Measurements from ENCODE around the gene TCF12.

TCF12 gene

DNA sequence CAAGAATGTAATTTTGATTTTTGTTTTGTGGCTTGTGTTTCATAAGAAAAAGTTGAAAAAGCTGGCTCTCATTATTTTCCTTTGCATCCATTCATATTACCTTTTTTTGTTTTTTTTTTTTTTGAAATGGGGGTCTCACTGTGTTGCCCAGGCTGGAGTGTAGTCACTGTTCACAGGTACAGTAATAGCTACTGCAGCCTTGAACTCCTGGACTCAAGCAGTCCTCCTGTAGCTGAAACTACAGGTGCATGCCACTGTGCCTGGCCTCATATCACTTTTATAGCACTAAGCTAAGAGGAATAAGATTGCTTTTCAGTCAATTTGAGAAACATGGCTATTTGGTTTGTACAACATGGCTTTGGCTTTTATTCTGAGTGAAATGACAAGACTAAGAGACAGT is 49.8 kb downstream of the TCF12 start:
- H3K27me3 ChIP-seq (ENCODE audit: control insufficient read depth, insufficient read depth, low read length), result no peaks in the 10 kb centered on the region
- H3K4me3 ChIP-seq (ENCODE audit: low read length), result no peak overlapping the region
- no peaks in the 10 kb centered on the region for H3K9me3 ChIP-seq (ENCODE audit: control insufficient read depth, low read depth, low read length)
- H3K9ac ChIP-seq (ENCODE audit: low read length), result no peak overlapping the region
- no peak overlapping the region for H3K27ac ChIP-seq (ENCODE audit: low read length)
- peaks cover 15% of the 10 kb centered on the region for H3K4me1 ChIP-seq (ENCODE audit: control insufficient read depth, low read depth, low read length)
- H3K36me3 ChIP-seq (ENCODE audit: control insufficient read depth, low read depth, low read length), result no peaks in the 10 kb centered on the region

DNA sequence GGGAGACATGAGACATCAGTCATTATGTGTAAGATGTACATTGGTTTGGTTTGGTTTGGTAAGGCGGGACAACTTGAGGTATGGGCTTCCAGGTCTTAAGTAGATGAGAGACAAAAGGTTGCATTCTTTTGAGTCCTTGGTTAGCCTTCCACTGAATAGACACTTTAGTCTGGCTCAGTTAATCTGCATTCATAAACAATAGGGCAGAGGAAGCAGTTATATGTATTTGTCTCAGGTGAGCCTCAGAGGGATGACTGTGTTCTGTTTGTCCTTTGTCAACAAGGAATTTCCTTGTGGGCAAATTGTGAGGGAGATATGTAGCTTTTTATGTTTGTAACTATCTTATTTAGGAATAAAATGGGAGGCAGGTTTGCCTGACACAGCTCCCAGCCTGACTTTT is 50.4 kb downstream of the TCF12 start:
- Histone ChIP-seq H3K27ac (ENCODE audit: low read length) (no peak overlapping the region), H3K36me3 (ENCODE audit: control insufficient read depth, low read depth, low read length) (no peaks in the 10 kb centered on the region), H3K27me3 (ENCODE audit: control insufficient read depth, insufficient read depth, low read length) (no peaks in the 10 kb centered on the region), H3K4me3 (ENCODE audit: low read length) (no peak overlapping the region), H3K4me1 (ENCODE audit: control insufficient read depth, low read depth, low read length) (peaks cover 11% of the 10 kb centered on the region), H3K9me3 (ENCODE audit: control insufficient read depth, low read depth, low read length) (no peaks in the 10 kb centered on the region), H3K9ac (ENCODE audit: low read length) (no peak overlapping the region)

DNA sequence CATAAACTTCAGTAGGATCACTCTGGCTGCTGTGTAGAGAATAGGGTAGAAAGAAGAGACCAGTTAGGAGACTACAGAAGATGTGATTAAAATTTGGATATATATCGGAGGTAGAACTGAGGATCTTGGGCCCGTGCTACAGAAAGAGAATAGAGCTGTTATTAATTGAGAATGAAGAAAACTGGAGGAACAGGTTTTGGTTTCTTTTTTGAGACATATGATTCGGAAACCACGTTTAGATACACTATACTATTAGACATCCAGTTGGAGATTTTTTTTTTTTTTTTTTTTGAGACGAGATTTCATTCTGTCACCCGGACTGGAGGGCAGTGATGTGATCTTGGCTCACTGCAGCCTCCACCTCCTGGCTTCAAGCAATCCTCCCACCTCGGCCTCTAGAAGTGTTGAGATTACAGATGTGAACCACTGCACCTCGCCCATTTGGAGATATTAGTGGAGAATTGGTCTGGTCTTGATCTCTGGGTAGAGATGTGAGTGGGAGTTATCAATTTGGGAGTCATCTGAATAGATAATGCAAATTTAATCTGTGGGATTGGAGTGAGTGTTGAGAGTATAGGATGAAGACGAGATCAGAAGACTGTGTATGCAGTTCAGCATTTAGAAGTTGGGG is 50.9 kb downstream of the TCF12 start:
- H3K27ac ChIP-seq (ENCODE audit: low read length), result no peak overlapping the region
- H3K36me3 ChIP-seq (ENCODE audit: control insufficient read depth, low read depth, low read length), result no peaks in the 10 kb centered on the region
- H3K4me1 ChIP-seq (ENCODE audit: control insufficient read depth, low read depth, low read length), result peaks cover 8% of the 10 kb centered on the region

DNA sequence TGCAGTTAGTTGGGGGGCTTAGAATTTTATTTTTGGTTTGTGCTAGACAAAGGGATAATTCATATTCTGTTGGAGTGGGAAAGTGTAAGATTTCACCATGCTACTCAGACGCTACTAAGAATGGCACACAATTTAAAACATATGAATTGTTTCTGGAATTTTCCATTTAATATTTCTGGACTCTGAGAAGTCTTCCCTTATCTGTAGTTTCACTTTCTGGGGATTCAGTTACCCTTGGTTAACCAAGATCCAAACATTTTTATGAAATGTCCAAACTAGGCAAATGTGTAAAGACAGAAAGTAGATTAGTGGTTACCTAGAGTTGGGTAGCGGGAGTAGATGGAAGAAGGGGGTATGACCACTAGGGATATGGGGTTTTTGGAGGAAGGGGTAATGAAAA is 53.1 kb downstream of the TCF12 start:
- peaks cover 8% of the 10 kb centered on the region for H3K4me1 ChIP-seq (ENCODE audit: control insufficient read depth, low read depth, low read length)
- no peak overlapping the region for H3K27ac ChIP-seq (ENCODE audit: low read length)
- no peaks in the 10 kb centered on the region for H3K9me3 ChIP-seq (ENCODE audit: control insufficient read depth, low read depth, low read length)
- no peak overlapping the region for H3K9ac ChIP-seq (ENCODE audit: low read length)
- no peaks in the 10 kb centered on the region for H3K27me3 ChIP-seq (ENCODE audit: control insufficient read depth, insufficient read depth, low read length)
- H3K36me3 ChIP-seq (ENCODE audit: control insufficient read depth, low read depth, low read length), result no peaks in the 10 kb centered on the region
- H3K4me3 ChIP-seq (ENCODE audit: low read length), result no peak overlapping the region

More for the DNA sequence above, 50.9 kb downstream of the TCF12 start:
- Histone ChIP-seq H3K9me3 (ENCODE audit: control insufficient read depth, low read depth, low read length) (no peaks in the 10 kb centered on the region), H3K9ac (ENCODE audit: low read length) (no peak overlapping the region), H3K27me3 (ENCODE audit: control insufficient read depth, insufficient read depth, low read length) (no peaks in the 10 kb centered on the region), H3K4me3 (ENCODE audit: low read length) (no peak overlapping the region)

DNA sequence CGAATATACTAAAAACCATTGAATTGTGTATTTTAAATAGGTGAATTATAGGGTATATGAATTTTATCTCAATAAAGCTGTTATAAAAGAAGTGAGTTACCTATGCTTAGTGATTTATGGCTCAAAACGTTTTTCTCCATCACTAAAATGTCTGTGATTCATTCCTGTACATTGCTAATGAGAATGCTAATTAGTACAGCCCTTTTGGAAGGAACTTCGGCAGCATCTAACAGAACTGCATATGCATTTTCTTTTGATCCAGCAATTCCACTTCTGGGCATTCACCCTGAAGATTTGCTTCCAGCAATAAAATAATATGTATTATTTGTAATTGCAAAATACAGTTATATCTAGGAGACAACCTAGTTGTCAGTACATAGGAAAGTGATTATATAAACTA is 53.6 kb downstream of the TCF12 start:
- H3K27me3 ChIP-seq (ENCODE audit: control insufficient read depth, insufficient read depth, low read length), result no peaks in the 10 kb centered on the region
- H3K4me3 ChIP-seq (ENCODE audit: low read length), result no peak overlapping the region
- no peak overlapping the region for H3K9ac ChIP-seq (ENCODE audit: low read length)
- H3K36me3 ChIP-seq (ENCODE audit: control insufficient read depth, low read depth, low read length), result no peaks in the 10 kb centered on the region
- peaks cover 8% of the 10 kb centered on the region for H3K4me1 ChIP-seq (ENCODE audit: control insufficient read depth, low read depth, low read length)
- no peaks in the 10 kb centered on the region for H3K9me3 ChIP-seq (ENCODE audit: control insufficient read depth, low read depth, low read length)
- H3K27ac ChIP-seq (ENCODE audit: low read length), result no peak overlapping the region

DNA sequence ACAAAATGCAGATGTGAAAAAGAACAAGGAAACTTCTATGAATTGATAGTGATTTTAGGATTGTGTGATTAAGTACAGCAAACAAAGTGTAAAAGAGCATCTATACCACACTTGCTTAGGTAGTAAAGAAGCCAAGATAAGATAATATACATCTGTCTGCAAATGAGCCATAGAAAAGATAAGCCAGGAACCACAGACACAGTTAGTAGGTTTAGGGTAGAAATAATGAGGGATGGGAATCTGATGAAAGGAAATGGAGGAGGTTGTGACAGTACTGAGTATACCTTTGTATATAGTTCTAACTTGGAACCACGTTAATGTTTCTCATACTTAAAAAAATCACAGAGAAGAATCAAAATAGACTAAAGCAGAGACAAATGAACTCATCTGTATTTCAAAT is 54.0 kb downstream of the TCF12 start:
- Histone ChIP-seq H3K9me3 (ENCODE audit: control insufficient read depth, low read depth, low read length) (no peaks in the 10 kb centered on the region), H3K9ac (ENCODE audit: low read length) (no peak overlapping the region), H3K4me3 (ENCODE audit: low read length) (no peak overlapping the region), H3K36me3 (ENCODE audit: control insufficient read depth, low read depth, low read length) (no peaks in the 10 kb centered on the region), H3K4me1 (ENCODE audit: control insufficient read depth, low read depth, low read length) (peaks cover 8% of the 10 kb centered on the region), H3K27ac (ENCODE audit: low read length) (no peak overlapping the region), H3K27me3 (ENCODE audit: control insufficient read depth, insufficient read depth, low read length) (no peaks in the 10 kb centered on the region)

DNA sequence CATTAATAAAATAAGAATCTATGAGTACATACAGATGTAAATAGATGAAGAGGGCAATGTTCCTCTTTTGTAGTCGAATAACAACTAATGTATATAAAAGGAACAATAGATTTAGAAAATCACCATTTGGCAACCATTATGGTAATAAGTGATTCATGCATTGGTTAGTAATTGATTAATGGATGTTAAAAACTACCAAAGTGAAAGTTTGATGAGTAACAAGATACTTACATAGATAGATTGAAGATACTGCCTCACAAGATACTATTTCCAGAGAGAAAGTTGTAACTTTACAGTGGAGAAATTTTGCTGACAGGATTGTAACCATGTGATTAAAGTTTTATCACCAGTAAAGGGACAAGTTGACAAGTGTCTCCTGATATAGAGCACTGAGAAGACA is 55.0 kb downstream of the TCF12 start:
- Histone ChIP-seq H3K27me3 (ENCODE audit: control insufficient read depth, insufficient read depth, low read length) (no peaks in the 10 kb centered on the region), H3K9me3 (ENCODE audit: control insufficient read depth, low read depth, low read length) (no peaks in the 10 kb centered on the region), H3K9ac (ENCODE audit: low read length) (no peak overlapping the region), H3K27ac (ENCODE audit: low read length) (no peak overlapping the region), H3K36me3 (ENCODE audit: control insufficient read depth, low read depth, low read length) (no peaks in the 10 kb centered on the region), H3K4me1 (ENCODE audit: control insufficient read depth, low read depth, low read length) (peaks cover 6% of the 10 kb centered on the region), H3K4me3 (ENCODE audit: low read length) (no peak overlapping the region)

DNA sequence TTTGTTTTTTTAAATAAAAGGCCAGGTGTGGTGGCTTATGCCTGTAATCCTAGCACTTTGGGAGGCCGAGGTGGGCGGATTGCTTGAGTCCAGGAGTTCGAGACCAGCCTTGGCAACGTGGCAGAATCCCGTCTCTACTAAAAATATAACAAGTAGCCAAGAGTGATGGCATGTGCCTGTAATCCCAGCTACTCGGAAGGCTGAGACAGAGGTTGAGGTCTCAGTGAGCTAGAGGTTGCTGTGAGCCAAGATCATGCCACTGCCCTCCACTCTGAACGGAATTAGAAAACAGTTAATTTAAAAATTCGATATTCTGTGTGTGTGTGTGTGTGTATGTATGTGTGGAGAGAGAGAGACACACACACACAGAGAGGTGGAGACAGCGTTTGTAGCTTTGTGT is 58.8 kb downstream of the TCF12 start:
- Histone ChIP-seq H3K4me1 (ENCODE audit: control insufficient read depth, low read depth, low read length) (no peaks in the 10 kb centered on the region), H3K27me3 (ENCODE audit: control insufficient read depth, insufficient read depth, low read length) (no peaks in the 10 kb centered on the region), H3K4me3 (ENCODE audit: low read length) (no peak overlapping the region), H3K9ac (ENCODE audit: low read length) (no peak overlapping the region), H3K36me3 (ENCODE audit: control insufficient read depth, low read depth, low read length) (no peaks in the 10 kb centered on the region), H3K27ac (ENCODE audit: low read length) (no peak overlapping the region), H3K9me3 (ENCODE audit: control insufficient read depth, low read depth, low read length) (no peaks in the 10 kb centered on the region)

DNA sequence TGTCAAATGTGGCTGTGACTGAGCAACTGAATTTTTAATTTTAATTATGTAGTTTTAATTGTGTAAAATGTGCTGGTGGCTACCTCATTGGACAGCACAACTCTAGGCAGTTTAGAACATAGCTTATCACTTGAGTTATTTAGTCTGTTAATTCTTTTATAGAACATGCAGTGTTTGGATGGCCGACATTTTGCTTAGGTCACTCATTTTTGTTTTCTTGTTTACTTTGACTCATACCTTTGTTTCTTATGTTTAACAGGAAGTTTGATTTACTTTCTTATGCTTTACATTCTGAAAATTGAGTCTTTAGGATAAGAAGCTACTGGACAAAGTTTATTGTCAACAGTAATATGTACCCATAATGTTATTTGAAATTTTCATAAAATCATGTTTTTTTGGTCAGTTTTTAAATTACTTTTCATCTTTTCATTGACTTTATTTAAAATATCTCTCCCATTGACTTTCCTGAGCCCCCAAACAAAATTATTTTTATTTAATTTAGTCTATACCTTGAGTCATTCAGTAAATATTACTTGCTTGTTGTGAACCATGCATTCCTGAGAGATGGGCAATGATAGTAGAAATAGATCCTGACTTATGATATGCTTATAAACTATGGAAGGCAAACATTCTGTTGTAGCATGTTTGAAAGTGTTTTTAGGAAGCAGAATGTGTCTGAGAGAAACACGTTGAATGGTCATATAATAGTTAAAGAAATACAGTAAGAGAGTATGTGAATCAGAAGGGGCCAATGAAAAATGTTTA is 60.6 kb downstream of the TCF12 start:
- Histone ChIP-seq H3K27ac (ENCODE audit: low read length) (no peak overlapping the region), H3K9me3 (ENCODE audit: control insufficient read depth, low read depth, low read length) (no peaks in the 10 kb centered on the region), H3K9ac (ENCODE audit: low read length) (no peak overlapping the region), H3K4me1 (ENCODE audit: control insufficient read depth, low read depth, low read length) (peaks cover 5% of the 10 kb centered on the region), H3K4me3 (ENCODE audit: low read length) (no peak overlapping the region), H3K27me3 (ENCODE audit: control insufficient read depth, insufficient read depth, low read length) (no peaks in the 10 kb centered on the region), H3K36me3 (ENCODE audit: control insufficient read depth, low read depth, low read length) (no peaks in the 10 kb centered on the region)

DNA sequence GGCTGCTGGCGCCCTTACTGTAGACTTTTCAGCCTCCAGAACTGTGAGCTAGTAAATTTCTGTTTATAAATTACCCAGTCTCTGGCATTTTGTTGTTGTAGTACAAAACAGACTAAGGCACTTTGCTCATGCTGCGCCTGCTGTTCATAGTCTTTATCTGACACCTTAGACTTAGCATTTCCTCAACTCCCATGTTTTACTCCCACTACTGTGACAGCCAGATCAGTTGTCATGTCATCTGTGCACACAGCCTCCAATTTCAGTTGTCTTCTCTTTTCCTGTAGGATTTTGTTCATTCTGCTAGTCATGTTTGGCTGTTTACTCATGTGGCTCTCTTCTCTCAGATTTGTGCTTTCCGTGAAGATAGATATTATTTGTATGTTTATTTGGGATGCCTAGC is 62.0 kb downstream of the TCF12 start:
- H3K9ac ChIP-seq (ENCODE audit: low read length), result no peak overlapping the region
- H3K27me3 ChIP-seq (ENCODE audit: control insufficient read depth, insufficient read depth, low read length), result no peaks in the 10 kb centered on the region
- peaks cover 14% of the 10 kb centered on the region for H3K4me1 ChIP-seq (ENCODE audit: control insufficient read depth, low read depth, low read length)
- H3K36me3 ChIP-seq (ENCODE audit: control insufficient read depth, low read depth, low read length), result no peaks in the 10 kb centered on the region
- H3K9me3 ChIP-seq (ENCODE audit: control insufficient read depth, low read depth, low read length), result no peaks in the 10 kb centered on the region
- no peak overlapping the region for H3K4me3 ChIP-seq (ENCODE audit: low read length)
- H3K27ac ChIP-seq (ENCODE audit: low read length), result no peak overlapping the region

DNA sequence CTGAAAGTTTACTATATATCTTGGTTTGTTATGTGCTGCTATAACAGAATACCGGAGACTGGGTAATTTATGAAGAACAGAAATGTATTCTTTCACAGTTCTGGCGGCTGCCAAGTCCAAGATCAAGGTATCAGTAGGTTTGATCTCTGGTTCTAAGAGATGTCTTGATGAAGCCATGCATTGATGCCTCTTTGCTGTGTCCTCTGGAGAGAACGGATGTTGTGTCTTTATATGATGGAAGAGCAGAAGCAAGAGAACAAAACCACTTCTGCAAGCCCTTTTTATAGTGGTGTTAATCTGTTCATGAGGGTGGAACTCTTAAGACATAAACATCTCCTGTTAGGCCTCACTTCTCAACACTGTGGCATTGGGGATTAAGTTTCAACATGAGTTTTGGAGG is 62.7 kb downstream of the TCF12 start:
- Histone ChIP-seq H3K4me1 (ENCODE audit: control insufficient read depth, low read depth, low read length) (peaks cover 17% of the 10 kb centered on the region), H3K4me3 (ENCODE audit: low read length) (no peak overlapping the region), H3K27ac (ENCODE audit: low read length) (no peak overlapping the region), H3K9ac (ENCODE audit: low read length) (no peak overlapping the region), H3K27me3 (ENCODE audit: control insufficient read depth, insufficient read depth, low read length) (no peaks in the 10 kb centered on the region), H3K9me3 (ENCODE audit: control insufficient read depth, low read depth, low read length) (no peaks in the 10 kb centered on the region), H3K36me3 (ENCODE audit: control insufficient read depth, low read depth, low read length) (no peaks in the 10 kb centered on the region)

DNA sequence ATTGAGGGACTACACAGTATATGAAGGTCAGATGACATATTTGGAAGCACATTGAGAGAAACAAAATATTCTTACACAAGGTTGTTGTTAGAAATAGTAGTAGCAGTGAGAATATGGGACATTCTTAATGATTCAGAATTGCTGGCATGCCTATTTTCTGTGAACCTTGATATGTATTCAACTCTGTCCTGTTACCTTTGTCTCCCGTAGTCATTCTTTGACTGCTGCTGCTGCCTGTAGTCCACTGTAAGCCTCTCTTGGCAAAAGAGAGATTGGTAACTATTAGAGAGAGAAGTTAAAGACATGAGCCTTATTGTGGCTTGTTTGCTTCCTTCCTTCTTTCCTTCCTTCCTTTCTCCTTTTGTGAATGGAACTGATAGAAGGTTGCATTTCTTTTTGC is 64.5 kb downstream of the TCF12 start:
- H3K36me3 ChIP-seq (ENCODE audit: control insufficient read depth, low read depth, low read length), result no peaks in the 10 kb centered on the region
- no peak overlapping the region for H3K4me3 ChIP-seq (ENCODE audit: low read length)
- H3K27ac ChIP-seq (ENCODE audit: low read length), result no peak overlapping the region
- H3K9ac ChIP-seq (ENCODE audit: low read length), result no peak overlapping the region
- no peaks in the 10 kb centered on the region for H3K27me3 ChIP-seq (ENCODE audit: control insufficient read depth, insufficient read depth, low read length)
- H3K9me3 ChIP-seq (ENCODE audit: control insufficient read depth, low read depth, low read length), result no peaks in the 10 kb centered on the region
- H3K4me1 ChIP-seq (ENCODE audit: control insufficient read depth, low read depth, low read length), result peaks cover 22% of the 10 kb centered on the region

Data from iPS-18a (cell line).